Endometrial microvascular endothelial cells (primary cell): ENCODE data around the gene AOC2. TPM values are rescaled to one million over a fixed set of nuclear protein-coding genes. Genes with fewer than 3 reads are reported as not detected.
"Not testable (repeated sequence)": the region's sequence is repeated elsewhere in the genome, so short reads cannot be mapped to it uniquely, and the experiment has no call there.

Experiments used
- in situ Hi-C: cut with HindIII; loops from 2 replicates; pipeline ENCODE4 v1.10.0; 2017; ENCODE audit warnings: low sequenced_read_pairs, low pct_unique_long_range_greater_than_20kb; ENCODE audit errors: inconsistent ontology term
- total RNA-seq: library from RNA; depleted of rRNA; stranded (reverse); fragments of >200 nt; gene quantifications from one replicate; pipeline ENCODE4 v1.2.3, GENCODE V29; 2015; ENCODE audit errors: inconsistent ontology term

AOC2 gene
- total RNA-seq, 1 donor from 2014 or later, result 0.09 TPM

DNA sequence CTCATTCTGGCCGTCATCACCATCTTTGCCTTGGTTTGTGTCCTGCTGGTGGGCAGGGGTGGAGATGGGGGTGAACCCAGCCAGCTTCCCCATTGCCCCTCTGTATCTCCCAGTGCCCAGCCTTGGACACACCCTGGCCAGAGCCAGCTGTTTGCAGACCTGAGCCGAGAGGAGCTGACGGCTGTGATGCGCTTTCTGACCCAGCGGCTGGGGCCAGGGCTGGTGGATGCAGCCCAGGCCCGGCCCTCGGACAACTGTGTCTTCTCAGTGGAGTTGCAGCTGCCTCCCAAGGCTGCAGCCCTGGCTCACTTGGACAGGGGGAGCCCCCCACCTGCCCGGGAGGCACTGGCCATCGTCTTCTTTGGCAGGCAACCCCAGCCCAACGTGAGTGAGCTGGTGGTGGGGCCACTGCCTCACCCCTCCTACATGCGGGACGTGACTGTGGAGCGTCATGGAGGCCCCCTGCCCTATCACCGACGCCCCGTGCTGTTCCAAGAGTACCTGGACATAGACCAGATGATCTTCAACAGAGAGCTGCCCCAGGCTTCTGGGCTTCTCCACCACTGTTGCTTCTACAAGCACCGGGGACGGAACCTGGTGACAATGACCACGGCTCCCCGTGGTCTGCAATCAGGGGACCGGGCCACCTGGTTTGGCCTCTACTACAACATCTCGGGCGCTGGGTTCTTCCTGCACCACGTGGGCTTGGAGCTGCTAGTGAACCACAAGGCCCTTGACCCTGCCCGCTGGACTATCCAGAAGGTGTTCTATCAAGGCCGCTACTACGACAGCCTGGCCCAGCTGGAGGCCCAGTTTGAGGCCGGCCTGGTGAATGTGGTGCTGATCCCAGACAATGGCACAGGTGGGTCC lies 7.2 kb downstream of the AOC2 start:
- in situ Hi-C loops, result not testable (repeated sequence)

DNA sequence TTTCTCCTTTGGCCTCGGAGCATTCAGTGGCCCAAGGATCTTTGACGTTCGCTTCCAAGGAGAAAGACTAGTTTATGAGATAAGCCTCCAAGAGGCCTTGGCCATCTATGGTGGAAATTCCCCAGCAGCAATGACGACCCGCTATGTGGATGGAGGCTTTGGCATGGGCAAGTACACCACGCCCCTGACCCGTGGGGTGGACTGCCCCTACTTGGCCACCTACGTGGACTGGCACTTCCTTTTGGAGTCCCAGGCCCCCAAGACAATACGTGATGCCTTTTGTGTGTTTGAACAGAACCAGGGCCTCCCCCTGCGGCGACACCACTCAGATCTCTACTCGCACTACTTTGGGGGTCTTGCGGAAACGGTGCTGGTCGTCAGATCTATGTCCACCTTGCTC lies 8.0 kb downstream of the AOC2 start:
- in situ Hi-C loops, result no loop called here

- in situ Hi-C loops, result no loop called here
These were observed 8.6 kb downstream of the AOC2 start for GRCh38 chr17:42853004-42853403.

- in situ Hi-C loops, result no loop called here
These were observed 9.2 kb downstream of the AOC2 start for GRCh38 chr17:42853597-42853967.

DNA sequence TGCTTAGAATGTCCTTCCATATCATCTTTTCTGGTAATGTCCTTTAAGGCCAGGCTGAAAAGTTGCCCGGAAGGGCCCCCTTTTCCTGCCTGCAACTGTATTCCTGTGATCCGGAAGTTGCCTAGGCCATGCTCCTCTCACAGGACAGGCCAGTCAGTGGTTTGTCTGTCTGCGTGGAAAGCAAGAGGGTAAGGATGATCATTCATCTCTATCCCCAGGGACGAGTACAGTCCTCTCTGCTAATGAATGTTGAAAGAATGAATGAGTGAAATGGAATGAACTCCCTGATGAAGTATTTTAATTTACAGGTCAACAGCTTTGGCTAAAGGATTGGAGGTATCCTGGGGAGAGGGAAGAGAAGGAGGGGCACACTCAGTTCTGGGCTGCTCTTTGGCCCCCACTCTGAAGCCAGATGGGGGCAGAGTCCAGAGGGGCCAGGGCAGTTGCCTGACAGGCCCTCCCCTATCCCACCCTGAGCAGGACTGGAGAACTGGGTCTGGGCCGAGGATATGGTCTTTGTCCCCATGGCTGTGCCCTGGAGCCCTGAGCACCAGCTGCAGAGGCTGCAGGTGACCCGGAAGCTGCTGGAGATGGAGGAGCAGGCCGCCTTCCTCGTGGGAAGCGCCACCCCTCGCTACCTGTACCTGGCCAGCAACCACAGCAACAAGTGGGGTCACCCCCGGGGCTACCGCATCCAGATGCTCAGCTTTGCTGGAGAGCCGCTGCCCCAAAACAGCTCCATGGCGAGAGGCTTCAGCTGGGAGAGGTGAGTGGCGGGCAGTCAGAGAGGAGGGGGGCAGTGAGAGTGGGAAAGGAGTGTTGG lies 9.8 kb downstream of the AOC2 start:
- in situ Hi-C loops, result no loop called here

DNA sequence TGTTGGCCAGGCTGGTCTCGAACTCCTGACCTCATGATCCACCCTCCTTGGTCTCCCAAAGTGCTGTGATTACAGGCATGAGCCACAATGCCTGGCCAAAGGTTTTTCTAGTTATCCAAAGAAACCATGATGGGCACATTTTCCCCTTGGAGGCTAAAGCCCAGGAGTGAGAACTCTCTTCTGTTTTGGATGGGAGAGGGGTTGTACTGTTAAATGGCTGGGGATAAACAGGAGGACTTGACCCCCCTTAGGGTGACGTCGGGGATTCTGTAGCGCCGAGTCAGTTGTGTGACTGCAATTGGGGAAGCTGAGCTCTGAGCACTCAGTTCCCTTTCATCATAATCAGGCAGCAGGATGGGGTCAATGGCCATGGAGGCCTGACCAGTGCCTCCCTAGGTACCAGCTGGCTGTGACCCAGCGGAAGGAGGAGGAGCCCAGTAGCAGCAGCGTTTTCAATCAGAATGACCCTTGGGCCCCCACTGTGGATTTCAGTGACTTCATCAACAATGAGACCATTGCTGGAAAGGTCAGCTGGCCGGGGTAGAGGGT lies 10.7 kb downstream of the AOC2 start:
- in situ Hi-C loops, result no loop called here

DNA sequence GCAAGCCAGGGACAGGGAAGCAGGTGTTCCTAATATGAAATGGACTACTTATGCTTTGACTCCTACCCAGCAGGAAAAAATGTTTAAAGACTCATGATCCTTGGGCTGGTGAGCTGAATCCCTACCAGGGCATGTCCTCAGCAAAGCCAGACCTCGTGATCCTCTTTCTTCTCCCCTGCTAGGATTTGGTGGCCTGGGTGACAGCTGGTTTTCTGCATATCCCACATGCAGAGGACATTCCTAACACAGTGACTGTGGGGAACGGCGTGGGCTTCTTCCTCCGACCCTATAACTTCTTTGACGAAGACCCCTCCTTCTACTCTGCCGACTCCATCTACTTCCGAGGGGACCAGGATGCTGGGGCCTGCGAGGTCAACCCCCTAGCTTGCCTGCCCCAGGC lies 11.7 kb downstream of the AOC2 start:
- in situ Hi-C loops, result not testable (repeated sequence)

- in situ Hi-C loops, result not testable (repeated sequence)
These were observed 12.1 kb downstream of the AOC2 start for GRCh38 chr17:42856516-42856915.

GRCh38 chr17:42857389-42857788 lies 13.0 kb downstream of the AOC2 start:
- in situ Hi-C loops, result no loop called here

- in situ Hi-C loops, result no loop called here
These were observed 21.3 kb downstream of the AOC2 start for GRCh38 chr17:42865638-42866094.

- in situ Hi-C loops, result no loop called here
These were observed 21.8 kb downstream of the AOC2 start for GRCh38 chr17:42866216-42866615.

GRCh38 chr17:42866631-42867575 lies 22.5 kb downstream of the AOC2 start:
- in situ Hi-C loops, result no loop called here

- in situ Hi-C loops, result not testable (repeated sequence)
These were observed 23.4 kb downstream of the AOC2 start for GRCh38 chr17:42867694-42868261.

DNA sequence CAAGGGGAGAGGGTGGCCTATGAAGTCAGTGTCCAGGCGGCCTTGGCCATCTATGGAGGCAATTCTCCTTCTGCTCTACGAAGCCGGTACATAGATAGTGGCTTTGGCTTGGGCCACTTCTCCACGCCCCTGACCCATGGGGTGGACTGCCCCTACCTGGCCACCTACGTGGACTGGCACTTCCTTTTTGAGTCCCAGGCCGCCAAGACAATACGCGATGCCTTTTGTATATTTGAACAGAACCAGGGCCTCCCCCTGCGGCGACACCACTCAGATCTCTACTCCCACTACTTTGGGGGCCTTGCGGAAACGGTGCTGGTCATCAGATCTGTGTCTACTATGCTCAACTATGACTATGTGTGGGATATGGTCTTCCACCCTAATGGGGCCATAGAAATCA lies 24.0 kb downstream of the AOC2 start:
- in situ Hi-C loops, result no loop called here

DNA sequence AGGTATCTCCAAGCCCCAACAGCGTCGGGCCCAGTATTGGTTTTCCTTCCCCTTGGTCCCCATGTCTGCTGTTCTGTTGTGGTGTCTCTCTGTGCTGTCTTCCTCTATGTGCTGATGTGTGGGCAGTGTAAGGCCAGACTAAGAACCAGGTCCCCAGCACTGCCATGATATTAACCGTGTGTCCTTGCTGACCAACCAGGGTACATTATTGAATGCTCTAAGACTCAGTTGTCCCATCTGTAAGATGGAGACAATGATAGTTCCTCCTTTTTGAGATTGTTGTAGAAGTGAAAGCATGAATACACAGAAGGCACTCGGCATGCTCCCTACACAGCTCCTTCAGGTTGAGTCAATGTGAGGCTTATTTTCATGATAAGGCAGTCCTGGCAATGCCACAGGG lies 27.3 kb downstream of the AOC2 start:
- in situ Hi-C loops, result no loop called here

- in situ Hi-C loops, result no loop called here
These were observed 28.0 kb downstream of the AOC2 start for GRCh38 chr17:42872251-42872965.

DNA sequence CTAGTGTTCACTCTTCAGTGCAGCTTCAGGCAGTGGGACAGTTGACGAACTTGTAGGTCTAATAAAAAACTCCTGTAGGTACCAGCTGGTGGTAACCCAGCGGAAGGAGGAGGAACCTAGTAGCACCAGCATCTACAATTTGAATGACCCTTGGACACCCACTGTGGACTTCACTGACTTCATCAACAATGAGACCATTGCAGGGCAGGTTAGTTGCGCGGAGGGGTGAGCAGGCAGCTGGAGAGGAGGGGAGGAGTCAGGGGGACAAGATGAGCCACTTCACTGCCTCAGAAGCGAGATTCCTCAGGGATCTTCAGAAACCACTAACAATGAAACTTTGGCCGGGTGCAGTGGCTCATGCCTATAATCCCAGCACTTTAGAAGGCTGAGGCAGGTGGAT lies 28.9 kb downstream of the AOC2 start:
- in situ Hi-C loops, result no loop called here
